ENCODE measurements around the gene NOC2L.

GRCh38 chr1:920010-920409, 39.0 kb downstream of the NOC2L start:
- TF ChIP-seq GABPA (IDR thresholded peaks at IDR 0.05; ENCODE audit: low read depth) (no peak), CTCF (IDR thresholded peaks at IDR 0.05; ENCODE audit: insufficient read depth, low read length) (no peak), REST (IDR thresholded peaks at IDR 0.05; ENCODE audit: insufficient replicate concordance, low read depth) (no peak), POLR2AphosphoS5 (IDR thresholded peaks at IDR 0.05; ENCODE audit: low read depth) (no peak)
